Right kidney (tissue), 1 donor: Measurements from ENCODE around the gene MLPH.

Experiments
- DNase-seq: peaks from one replicate; pipeline ENCODE4 v3.0.0-alpha.2; 2016

The MLPH gene

DNA sequence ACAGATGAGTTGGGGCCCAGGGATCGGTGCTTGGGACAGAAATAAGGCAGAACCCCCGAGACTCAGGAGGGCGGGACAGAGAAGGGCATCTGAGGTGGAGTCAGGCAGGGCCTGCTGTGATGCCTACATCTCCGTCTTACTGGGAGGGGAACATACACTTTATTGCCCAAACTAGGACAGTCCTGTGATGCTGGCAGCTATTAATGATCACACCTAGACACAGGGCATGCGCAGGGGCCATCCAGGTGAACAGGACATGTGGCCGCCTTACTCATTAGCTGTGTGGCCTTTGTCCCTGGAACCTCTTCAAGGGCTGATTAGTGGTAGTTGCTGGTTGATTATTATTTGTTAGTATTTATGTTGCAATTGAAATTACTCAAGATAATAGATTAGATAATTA is 33.2 kb downstream of the MLPH start:
- DNase-seq, result no peak

DNA sequence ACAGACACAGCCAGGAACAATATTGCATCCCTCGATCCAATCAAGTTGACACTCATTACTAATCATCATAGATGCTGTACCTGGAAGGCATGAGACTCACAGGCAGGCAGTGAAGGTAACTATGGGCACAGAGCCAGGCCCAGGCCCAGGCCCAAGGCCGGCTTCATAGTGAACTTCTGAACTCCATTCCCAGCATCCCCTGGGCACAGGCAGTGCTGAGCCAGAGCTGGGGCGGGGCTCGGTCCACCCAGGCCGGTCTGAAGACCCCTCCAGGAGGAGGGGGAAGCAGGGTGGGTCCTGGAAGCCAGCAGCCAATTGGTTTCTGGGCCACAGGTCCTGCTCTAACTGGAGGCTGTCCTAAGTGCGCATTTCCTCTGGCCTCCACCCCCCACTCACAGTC is 37.6 kb downstream of the MLPH start:
- no peak for DNase-seq

DNA sequence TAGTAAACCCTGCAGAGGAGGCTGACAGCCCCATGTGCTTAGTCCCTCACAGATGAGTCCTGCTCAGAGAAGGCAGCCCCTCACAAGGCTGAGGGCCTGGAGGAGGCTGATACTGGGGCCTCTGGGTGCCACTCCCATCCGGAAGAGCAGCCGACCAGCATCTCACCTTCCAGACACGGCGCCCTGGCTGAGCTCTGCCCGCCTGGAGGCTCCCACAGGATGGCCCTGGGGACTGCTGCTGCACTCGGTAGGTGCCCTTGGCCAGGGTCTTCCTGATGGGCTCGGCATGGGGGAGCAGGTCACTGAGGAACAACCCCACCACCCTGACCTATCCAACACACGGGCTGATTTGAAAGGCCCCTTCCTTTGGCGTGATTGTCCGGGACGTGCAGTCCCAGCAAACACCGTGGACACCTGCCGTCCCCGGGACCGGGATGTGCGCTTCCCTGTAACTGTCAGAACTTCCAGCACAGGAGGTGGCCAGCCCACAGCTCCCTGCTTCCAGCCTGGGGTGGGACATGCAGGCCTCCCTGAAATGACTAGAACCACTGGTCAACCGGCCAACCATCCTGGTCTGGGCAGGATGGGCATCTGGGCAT is 38.6 kb downstream of the MLPH start:
- no peak for DNase-seq

DNA sequence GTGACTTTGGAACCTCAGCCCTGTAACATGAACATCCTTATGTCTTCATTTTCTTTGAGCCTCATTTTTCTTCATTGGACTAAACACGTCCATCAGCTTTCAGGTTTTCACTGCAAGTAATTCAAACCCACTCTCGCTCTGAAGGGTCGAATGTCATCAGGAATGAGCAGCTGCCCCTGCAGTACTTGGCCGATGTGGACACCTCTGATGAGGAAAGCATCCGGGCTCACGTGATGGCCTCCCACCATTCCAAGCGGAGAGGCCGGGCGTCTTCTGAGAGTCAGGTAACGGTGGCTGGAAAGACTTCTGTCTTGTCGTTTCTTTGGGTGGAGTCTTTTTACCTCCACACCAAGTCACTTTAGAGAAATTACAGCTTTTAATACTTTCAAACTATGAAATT is 40.2 kb downstream of the MLPH start:
- DNase-seq, result no peak

DNA sequence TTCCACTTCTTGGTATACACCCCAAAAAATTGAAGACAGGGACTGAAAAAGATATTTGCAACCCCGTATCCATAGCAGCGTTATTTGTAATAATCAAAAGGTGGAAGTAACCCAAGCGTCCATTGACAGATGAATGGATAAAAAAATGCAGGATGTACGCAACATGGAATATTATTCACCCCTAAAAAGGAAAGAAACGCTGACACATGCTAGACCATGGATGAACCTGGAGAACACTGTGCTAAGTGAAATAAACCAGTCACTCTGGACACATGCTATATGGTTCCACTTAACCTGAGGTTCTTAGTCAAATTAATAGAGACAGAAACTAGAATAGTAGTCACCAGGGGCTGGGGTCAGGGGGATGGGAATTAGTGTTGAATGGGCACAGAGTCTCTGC is 40.7 kb downstream of the MLPH start:
- no peak for DNase-seq

DNA sequence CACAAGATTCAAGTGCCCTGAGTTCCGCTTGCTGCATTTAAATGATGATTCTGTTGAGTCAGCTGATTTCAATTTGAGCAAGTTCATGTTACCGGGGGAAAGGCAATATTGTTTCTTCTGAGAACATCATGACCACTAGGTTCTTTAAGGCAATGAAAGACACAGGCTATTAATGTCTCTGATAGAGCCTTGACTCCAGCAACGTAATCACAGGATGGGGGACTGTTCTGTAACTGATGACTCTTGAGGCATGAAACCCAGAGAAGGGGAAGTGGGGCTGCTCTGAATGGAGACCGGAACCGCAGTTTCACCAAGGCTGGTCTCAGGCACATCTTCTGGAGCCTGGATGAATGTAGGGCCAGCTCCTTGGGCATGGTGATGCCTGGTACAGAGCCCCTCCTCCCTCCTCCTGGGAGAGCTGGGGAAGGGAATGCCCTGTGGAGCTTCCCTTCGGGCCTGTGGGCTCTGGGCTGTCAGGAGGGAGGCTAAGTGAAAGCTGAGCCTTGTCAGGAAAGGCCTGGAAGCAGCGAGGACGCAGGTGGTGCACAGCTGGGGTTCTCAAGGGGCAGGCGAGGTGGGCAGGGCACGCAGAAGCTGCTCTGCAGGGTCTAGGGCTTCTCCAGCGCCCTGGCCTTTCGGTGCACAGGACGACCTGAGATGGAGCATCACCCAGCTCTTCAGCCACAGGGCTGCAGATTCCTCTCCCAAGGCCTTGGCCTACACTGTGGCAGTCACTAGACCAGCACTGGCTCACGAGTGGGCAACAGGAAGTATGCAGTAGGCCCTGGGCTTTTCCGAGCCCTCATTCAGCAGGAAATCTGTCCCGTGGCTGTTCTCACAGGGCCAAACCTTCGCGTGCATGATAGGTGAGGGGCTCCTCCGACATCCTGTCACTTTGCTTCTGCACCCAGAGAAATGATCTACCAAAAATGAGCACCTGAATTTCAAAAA is 42.7 kb downstream of the MLPH start:
- no peak for DNase-seq

DNA sequence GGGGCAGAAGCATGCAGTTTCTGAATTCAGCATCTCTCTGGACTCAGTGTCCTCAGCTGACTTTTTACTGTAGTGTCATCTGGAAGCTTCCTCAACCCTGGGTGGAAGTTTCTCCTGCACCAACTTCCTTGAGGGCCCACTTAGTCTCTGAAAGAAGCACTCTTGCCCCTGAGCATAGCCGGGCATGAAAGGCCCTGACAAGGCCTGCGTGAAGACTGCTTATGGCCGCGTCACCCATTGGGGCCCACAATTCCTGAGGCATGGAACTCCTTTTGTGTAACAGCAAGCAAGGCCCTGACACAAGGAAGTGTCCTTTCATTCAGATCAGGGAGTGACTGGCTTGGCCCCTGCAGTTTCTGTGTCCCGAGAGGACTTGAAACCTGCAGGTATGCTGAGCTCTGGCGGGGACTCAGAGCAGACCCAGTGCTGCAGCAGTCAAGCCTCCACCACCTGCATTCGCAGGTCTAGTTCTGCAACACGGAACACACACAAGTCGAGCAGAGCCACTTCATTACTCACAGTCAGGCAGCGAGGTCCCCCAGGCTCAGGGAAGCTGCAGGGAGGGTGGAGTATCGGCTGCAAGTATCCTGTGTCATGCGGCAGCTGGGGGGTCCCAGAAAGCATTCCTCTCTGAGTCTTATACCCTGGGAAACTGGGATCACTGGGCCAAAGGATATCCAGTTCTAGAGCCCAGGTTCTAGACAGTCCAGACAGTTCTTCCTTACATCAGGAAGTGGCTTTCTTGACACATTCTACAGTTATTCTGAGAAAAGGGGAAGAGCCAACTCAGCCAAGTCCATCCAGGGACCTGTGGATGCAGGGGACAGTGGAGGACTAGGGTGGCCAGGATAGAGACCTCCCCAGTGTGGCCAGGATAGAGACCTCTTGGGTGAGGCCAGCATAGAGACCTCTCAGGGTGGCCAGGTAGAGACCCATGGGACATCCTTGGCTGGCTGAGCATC is 43.7 kb downstream of the MLPH start:
- DNase-seq, result no peak

DNA sequence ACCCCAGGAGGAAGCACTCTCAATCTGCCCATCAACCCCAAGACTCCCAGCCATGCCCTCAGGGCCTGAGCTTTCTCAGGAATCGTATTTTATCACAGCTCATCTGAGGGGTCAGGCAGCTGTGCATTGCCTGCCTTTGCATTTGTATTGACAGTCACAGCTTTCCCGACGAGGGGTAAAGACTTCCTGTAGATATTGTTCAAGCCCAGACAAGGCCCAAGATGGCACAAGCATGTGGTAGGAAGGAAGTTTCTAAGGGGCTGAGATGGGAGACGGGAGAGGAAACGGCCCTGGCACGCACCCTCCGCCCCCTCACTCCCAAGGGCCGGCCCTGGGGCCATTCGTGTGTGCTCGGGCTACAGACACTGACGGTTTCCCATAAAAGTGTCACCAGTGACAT is 45.1 kb downstream of the MLPH start:
- DNase-seq, result no peak

DNA sequence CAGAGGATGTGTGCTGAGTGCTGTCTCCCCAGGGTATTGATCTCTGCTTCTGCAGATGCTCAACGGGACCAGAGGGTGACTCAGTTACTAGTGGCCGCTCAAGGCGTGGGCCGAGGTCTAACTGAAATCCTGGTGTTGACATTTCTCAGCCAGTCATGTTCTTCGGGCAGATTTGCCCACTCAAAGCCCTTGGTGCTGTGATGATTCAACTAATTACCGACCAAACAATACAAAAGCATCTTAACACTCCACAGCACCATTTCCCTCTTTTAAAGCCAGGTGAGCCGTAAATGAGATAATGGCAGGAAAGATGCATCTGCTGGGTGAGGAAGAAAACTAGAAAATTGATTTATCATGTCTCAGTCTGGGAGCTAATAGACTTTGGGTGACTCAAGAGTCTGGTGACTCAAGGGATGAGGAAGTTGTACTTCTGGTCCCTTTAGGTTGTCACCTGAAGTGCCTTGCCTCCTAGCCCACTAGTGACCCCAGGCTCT is 46.7 kb downstream of the MLPH start:
- DNase-seq, result no peak

DNA sequence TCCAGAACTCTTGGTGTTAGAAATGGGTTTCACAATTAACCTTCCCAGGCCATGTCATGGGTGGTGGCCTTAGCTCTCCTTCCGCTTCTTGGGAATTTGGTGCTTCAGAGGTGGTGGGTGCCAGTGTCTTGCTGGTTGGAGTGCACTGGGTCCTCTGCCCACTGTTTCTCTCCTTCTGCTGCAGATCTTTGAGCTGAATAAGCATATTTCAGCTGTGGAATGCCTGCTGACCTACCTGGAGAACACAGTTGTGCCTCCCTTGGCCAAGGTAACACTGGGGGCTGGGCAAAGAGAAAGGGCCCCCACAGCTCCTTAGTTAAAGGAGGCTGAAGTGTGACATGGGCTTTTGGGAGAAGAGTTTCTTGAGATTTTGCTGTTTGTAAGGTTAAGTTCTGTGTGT is 47.3 kb downstream of the MLPH start:
- DNase-seq, result no peak

DNA sequence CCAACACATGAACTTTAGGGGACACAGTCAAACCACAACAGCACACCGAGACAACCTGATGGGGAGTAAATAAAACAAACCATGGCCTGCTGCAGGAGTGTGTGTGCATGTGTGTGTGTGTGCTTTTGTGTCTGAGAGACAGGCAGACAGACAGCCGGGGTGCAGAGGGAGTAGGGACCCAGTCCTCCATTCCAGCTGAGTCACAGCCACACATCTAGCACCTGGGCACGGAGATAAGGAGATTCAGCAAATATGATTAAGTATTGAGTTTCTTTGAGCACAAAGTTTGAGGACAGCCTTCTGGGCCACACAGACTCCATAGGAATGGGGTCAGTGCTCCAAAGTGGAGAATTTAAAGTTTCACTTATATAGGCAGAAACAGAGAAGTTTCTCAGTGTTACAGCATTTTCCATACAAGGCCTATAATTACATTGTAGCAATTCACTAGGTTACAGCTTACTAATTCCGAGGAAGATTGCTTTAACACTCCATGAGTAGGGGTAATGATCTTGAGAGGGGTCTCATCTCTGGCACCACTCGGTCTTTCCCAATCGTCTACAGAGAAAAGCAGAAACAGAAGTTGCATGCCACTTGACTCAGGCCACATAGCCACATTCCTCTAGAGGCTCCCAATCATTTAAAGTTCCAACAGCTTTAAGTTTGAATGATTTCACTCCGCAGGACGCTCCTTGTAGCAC is 48.5 kb downstream of the MLPH start:
- no peak for DNase-seq

DNA sequence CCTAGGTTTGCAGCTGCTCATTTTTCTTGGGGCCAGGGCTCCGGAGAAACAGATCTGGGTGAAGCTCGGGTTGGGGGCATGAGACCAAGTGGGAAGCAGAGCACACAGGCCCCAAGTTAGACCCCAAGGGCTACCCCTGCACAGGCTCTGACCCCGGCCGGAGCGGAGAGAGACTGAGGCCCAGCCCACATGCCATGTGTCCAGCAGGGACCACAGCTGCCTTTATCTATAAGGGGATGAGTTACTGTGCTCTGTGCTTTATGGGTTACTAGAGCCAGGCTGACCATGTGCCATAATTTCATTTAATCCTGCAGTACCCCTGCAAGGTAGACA is 49.0 kb downstream of the MLPH start:
- DNase-seq, result no peak

DNA sequence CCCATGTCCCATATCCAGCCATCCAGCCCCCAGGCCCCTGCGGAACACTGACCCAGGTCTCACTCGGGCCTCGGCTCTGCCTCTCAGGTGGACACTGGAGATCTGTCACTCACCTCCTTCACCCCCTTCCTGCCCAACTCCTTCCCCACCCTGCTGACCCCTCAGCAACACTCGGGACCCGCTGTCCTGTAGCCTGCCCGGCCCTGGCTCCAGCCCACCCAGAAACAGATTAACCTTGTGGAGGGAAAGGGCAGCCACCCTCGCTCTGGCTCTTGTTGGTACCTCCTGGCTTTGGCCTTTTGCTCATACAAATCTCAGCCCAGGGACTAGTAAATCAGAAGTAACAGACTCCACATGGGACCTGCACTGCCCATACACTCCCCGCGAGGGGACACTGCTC is 49.6 kb downstream of the MLPH start:
- DNase-seq, result no peak

DNA sequence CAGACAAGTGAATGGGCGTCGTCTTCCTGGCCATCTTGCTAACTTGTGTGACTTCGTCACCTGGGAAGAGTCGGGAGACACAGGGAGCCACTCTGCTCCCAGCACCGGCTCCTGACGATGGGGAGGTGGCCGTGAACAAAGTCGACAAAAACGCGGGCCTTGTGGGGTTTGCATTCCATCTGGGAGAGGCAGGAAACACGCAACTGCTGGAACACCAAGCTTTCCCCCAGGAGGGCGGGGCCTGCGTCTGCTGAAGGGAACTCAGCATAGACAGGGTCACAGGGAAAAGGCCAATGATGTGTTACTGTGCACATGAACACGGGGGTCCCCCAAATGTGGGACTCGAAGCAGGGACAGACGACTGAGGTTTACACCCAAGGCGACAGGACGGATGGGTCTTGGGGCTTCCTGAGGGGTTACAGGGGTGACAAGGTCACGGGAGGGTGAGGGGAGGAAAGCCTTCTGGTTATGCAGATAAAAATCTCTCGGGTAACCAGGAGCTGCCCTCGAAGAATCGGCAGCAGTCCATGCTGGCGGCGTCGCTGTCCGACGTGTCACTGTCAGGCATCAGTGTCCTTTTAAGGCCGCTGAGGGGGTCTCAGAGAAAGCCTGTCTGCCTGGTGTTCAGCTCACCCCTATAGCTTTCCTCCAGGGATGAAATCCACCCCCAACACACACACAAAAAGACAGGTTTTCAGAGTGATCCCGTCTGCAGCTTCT is 51.1 kb downstream of the MLPH start:
- DNase-seq, result no peak

DNA sequence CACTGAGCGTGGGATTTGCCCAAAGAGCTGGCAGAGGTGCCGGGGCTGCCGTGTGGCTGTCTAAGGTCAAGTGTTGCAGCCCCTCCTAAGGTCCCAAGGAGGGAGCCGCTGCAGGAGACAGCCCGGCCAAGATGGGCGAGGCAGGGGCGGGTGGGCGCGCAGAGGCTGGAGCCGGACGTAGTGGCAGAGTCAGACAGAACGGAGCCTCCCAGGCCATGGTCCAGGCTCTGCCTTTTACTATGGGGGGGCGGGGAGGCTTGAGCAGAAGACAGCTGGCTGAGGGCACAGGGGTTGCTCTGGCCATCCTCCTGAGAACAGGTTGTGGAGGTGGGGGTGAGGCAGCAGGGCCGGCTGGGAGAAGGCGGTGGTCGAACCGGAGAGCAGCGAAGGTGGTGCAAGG is 51.9 kb downstream of the MLPH start:
- DNase-seq, result no peak

DNA sequence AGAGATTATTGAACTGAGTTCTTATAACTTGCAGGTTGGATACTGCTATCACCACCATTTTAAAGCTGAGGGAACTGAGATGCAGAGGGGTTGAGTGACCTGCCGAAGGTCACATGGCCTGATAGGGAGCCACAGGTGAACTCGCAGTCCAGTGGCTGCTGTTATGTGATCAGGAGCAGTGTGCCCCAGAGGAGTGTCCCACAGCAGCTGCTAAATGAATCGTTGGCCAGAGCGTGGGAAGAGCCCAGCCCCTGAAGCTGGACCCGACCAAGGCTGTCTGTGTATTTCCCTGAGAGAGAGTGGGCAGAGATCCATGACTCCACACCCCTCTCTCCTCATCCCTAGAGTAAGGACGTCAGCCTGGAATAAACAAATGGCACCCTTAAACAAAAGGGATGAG is 52.6 kb downstream of the MLPH start:
- no peak for DNase-seq

DNA sequence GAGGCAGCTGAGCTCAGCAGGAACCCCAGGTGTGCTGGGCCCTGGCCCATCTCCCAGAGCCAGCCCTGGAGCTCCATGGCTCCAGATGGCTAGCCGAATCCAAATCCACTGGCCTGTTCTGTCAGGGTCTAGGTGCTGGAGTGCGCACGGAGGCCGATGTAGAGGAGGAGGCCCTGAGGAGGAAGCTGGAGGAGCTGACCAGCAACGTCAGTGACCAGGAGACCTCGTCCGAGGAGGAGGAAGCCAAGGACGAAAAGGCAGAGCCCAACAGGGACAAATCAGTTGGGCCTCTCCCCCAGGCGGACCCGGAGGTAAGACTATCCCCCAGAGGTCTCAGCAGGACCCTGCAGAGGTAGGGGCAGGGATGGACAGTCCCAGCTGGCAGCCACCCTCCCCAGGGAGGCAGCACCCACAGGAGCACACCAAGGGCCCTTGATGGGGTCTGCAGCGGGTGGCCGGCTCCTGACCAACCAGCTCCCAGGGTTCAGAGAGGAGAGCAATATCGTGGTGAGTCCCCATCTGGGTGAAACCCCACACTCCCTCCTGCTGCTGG is 53.2 kb downstream of the MLPH start:
- no peak for DNase-seq

DNA sequence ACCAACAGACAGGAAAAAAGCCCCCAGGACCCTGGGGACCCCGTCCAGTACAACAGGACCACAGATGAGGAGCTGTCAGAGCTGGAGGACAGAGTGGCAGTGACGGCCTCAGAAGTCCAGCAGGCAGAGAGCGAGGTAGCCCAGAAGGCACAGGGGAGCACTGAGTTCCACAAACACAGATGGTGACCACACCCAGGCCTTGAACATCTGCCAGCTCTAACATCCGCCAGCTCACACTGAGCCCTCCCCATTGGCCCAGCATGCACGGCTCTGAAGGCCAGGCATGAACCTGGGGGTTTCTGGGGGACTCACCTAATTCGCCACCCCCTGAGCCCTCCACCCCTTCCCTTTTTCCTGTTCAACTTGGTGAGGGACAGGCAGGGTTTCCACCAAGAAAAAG is 53.8 kb downstream of the MLPH start:
- DNase-seq, result no peak

DNA sequence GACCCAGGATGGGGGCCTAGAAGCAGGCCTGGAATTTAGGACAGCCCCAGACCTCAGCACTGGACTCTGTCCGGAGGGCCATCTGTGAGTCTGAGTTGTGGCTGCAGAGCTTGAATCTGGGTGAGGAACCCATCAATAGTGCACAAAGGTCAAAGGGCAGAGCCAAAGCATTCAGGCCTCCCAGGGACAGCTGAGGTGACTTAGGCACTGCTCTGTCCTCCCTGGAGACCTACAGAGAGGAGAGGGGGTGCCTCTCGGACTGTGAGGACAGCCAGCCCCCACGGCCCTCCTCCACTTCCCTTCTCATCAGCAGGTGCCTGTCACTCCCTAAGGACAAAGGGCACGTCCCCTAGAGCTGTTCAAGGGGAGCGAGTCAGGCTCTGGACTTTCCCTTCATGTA is 54.2 kb downstream of the MLPH start:
- DNase-seq, result no peak

DNA sequence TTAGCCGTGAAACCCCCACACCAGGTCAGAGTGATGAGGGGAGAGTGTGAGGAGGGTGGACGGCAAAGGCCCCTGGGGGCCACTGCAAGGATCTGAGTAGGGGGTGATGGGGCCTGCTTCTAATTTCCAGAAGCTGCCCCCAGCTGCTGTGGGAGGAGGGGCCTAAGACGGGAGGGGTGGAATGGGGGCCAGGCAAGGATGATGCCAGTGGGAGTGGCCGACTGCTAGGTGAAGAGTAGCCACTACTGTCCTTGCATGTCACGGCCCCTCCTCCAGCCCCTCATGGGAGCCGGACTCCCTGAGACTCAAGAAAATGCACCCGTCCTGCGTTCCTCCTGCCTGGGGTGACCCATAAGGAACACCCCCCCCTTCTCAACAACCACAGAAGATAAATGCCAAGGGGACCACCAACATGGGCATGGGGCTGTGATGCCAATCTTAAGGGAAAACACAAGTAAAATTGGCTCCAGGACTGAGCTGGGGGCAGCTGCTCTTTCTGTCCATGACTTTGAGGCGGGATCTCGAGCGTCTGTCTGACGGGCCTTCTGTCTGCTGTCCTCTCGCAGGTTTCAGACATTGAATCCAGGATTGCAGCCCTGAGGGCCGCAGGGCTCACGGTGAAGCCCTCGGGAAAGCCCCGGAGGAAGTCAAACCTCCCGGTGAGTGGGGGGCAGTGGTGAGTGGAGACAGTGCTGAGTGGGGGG is 55.1 kb downstream of the MLPH start:
- no peak for DNase-seq
